ENCODE measurements around the gene MRPS7. TPM values are rescaled to one million over a fixed set of nuclear protein-coding genes. Genes with fewer than 3 reads are reported as not detected.

Gene MRPS7
- total and polyA plus RNA-seq, 4 donors, result 47.9 to 73.5 (median 70.7) TPM

- no peak overlapping the region for H3K27ac ChIP-seq (ENCODE audit: low read depth, low read length)
- no peaks in the 10 kb centered on the region for H3K27me3 ChIP-seq (ENCODE audit: control insufficient read depth, insufficient read depth, low read length)
- no peaks in the 10 kb centered on the region for H3K4me1 ChIP-seq (ENCODE audit: control insufficient read depth, insufficient read depth, low read length)
- no peak for DNase-seq (ENCODE audit: low read depth in 4 of 6, low spot score in 6 of 6)
- H3K4me3 ChIP-seq (ENCODE audit: low read depth, low read length), result no peak overlapping the region
- 93% methylated on average over 14 of the region's 17 CpGs for WGBS (ENCODE audit: insufficient coverage)
- no peaks in the 10 kb centered on the region for H3K36me3 ChIP-seq (ENCODE audit: control insufficient read depth, insufficient read depth, low read length)
- no peaks in the 10 kb centered on the region for H3K9me3 ChIP-seq (ENCODE audit: control insufficient read depth, insufficient read depth, low read length)
Observed at GRCh38 chr17:75301502-75302206, 40.0 kb downstream of the MRPS7 start.

GRCh38 chr17:75307957-75308731 is 46.5 kb downstream of the MRPS7 start:
- no peak for DNase-seq (ENCODE audit: low read depth in 4 of 6, low spot score in 6 of 6)
- H3K4me1 ChIP-seq (ENCODE audit: control insufficient read depth, insufficient read depth, low read length), result no peaks in the 10 kb centered on the region
- H3K36me3 ChIP-seq (ENCODE audit: control insufficient read depth, insufficient read depth, low read length), result no peaks in the 10 kb centered on the region
- no peak overlapping the region for H3K4me3 ChIP-seq (ENCODE audit: low read depth, low read length)
- no peak overlapping the region for H3K27ac ChIP-seq (ENCODE audit: low read depth, low read length)
- H3K27me3 ChIP-seq (ENCODE audit: control insufficient read depth, insufficient read depth, low read length), result no peaks in the 10 kb centered on the region
- 89% methylated on average over 9 of the region's 13 CpGs for WGBS (ENCODE audit: insufficient coverage)
- H3K9me3 ChIP-seq (ENCODE audit: control insufficient read depth, insufficient read depth, low read length), result no peaks in the 10 kb centered on the region

- Histone ChIP-seq H3K27ac (ENCODE audit: low read depth, low read length) (peak overlapping the region; percentile 40), H3K9me3 (ENCODE audit: control insufficient read depth, insufficient read depth, low read length) (no peaks in the 10 kb centered on the region), H3K4me3 (ENCODE audit: low read depth, low read length) (no peak overlapping the region), H3K4me1 (ENCODE audit: control insufficient read depth, insufficient read depth, low read length) (no peaks in the 10 kb centered on the region), H3K36me3 (ENCODE audit: control insufficient read depth, insufficient read depth, low read length) (peaks cover 4% of the 10 kb centered on the region), H3K27me3 (ENCODE audit: control insufficient read depth, insufficient read depth, low read length) (no peaks in the 10 kb centered on the region)
- DNase-seq (ENCODE audit: low read depth in 4 of 6, low spot score in 6 of 6), result no peak
- 67% methylated on average over 11 of the region's 20 CpGs for WGBS (ENCODE audit: insufficient coverage)
Observed at GRCh38 chr17:75308732-75309629, 47.3 kb downstream of the MRPS7 start.

GRCh38 chr17:75313941-75314551 is 52.4 kb downstream of the MRPS7 start:
- 86% methylated on average over 11 of the region's 14 CpGs for WGBS (ENCODE audit: insufficient coverage)
- no peaks in the 10 kb centered on the region for H3K9me3 ChIP-seq (ENCODE audit: control insufficient read depth, insufficient read depth, low read length)
- DNase-seq (ENCODE audit: low read depth in 4 of 6, low spot score in 6 of 6), result no peak
- H3K27me3 ChIP-seq (ENCODE audit: control insufficient read depth, insufficient read depth, low read length), result no peaks in the 10 kb centered on the region
- no peak overlapping the region for H3K27ac ChIP-seq (ENCODE audit: low read depth, low read length)
- H3K36me3 ChIP-seq (ENCODE audit: control insufficient read depth, insufficient read depth, low read length), result peaks cover 33% of the 10 kb centered on the region
- no peaks in the 10 kb centered on the region for H3K4me1 ChIP-seq (ENCODE audit: control insufficient read depth, insufficient read depth, low read length)
- no peak overlapping the region for H3K4me3 ChIP-seq (ENCODE audit: low read depth, low read length)

GRCh38 chr17:75315541-75316243 is 54.0 kb downstream of the MRPS7 start:
- no peaks in the 10 kb centered on the region for H3K27me3 ChIP-seq (ENCODE audit: control insufficient read depth, insufficient read depth, low read length)
- H3K36me3 ChIP-seq (ENCODE audit: control insufficient read depth, insufficient read depth, low read length), result peaks cover 47% of the 10 kb centered on the region
- no peak for DNase-seq (ENCODE audit: low read depth in 4 of 6, low spot score in 6 of 6)
- H3K9me3 ChIP-seq (ENCODE audit: control insufficient read depth, insufficient read depth, low read length), result no peaks in the 10 kb centered on the region
- H3K4me3 ChIP-seq (ENCODE audit: low read depth, low read length), result no peak overlapping the region
- 89% methylated on average over 16 of the region's 19 CpGs for WGBS (ENCODE audit: insufficient coverage)
- no peak overlapping the region for H3K27ac ChIP-seq (ENCODE audit: low read depth, low read length)
- no peaks in the 10 kb centered on the region for H3K4me1 ChIP-seq (ENCODE audit: control insufficient read depth, insufficient read depth, low read length)

Other genes with a start within 250 kb of the MRPS7 start
- 10 to 100 TPM; 13.0 to 35.5 TPM for gene MRPL58, start 249.2 kb upstream of the MRPS7 start, total RNA-seq
- gene MRPL58, start 249.2 kb upstream of the MRPS7 start, polyA plus RNA-seq (ENCODE audit: insufficient read length in 2 of 2), result 10 to 100 TPM; 24.5 to 27.0 TPM
- gene ATP5PD, start 214.9 kb upstream of the MRPS7 start, total RNA-seq, result 100 to 1,000 TPM; 145 to 326 TPM
- 100 to 1,000 TPM; 303 to 304 TPM for gene ATP5PD, start 214.9 kb upstream of the MRPS7 start, polyA plus RNA-seq (ENCODE audit: insufficient read length in 2 of 2)
- 10 to 100 TPM; 31.9 to 45.6 TPM for gene KCTD2, start 214.7 kb upstream of the MRPS7 start, total RNA-seq
- 10 to 100 TPM; 66.8 to 72.3 TPM for gene KCTD2, start 214.7 kb upstream of the MRPS7 start, polyA plus RNA-seq (ENCODE audit: insufficient read length in 2 of 2)
- 1 to 10 TPM; 2.4 to 8.7 TPM for gene SLC16A5, start 173.9 kb upstream of the MRPS7 start, total RNA-seq
- gene SLC16A5, start 173.9 kb upstream of the MRPS7 start, polyA plus RNA-seq (ENCODE audit: insufficient read length in 2 of 2), result 1 to 10 TPM; 3.4 to 7.9 TPM
- gene ARMC7, start 151.9 kb upstream of the MRPS7 start, total RNA-seq, result 1 to 10 TPM; 2.5 to 5.5 TPM
- gene ARMC7, start 151.9 kb upstream of the MRPS7 start, polyA plus RNA-seq (ENCODE audit: insufficient read length in 2 of 2), result 10 to 100 TPM; 12.5 to 14.2 TPM
- gene NT5C, start 130.1 kb upstream of the MRPS7 start, total RNA-seq, result 10 to 100 TPM; 27.2 to 61.0 TPM
- 10 to 100 TPM; 52.4 to 59.4 TPM for gene NT5C, start 130.1 kb upstream of the MRPS7 start, polyA plus RNA-seq (ENCODE audit: insufficient read length in 2 of 2)
- gene JPT1, start 107.4 kb upstream of the MRPS7 start, total RNA-seq, result 100 to 1,000 TPM in 1 of 2 donors, 10 to 100 TPM in 1; 79.8 to 116 TPM
- 100 to 1,000 TPM; 319 to 353 TPM for gene JPT1, start 107.4 kb upstream of the MRPS7 start, polyA plus RNA-seq (ENCODE audit: insufficient read length in 2 of 2)
- 100 to 1,000 TPM; 133 to 360 TPM for gene SUMO2, start 78.9 kb upstream of the MRPS7 start, total RNA-seq
- gene SUMO2, start 78.9 kb upstream of the MRPS7 start, polyA plus RNA-seq (ENCODE audit: insufficient read length in 2 of 2), result 100 to 1,000 TPM; 557 to 562 TPM
- 10 to 100 TPM; 29.8 to 40.3 TPM for gene NUP85, start 56.2 kb upstream of the MRPS7 start, total RNA-seq
- 10 to 100 TPM; 44.9 to 63.0 TPM for gene NUP85, start 56.2 kb upstream of the MRPS7 start, polyA plus RNA-seq (ENCODE audit: insufficient read length in 2 of 2)
- 10 to 100 TPM; 12.1 to 19.8 TPM for gene GGA3, start 273 bp upstream of the MRPS7 start, total RNA-seq
- gene GGA3, start 273 bp upstream of the MRPS7 start, polyA plus RNA-seq (ENCODE audit: insufficient read length in 2 of 2), result 10 to 100 TPM; 53.4 to 57.5 TPM
- gene MIF4GD, start 9.4 kb downstream of the MRPS7 start, total RNA-seq, result 10 to 100 TPM; 11.0 to 21.8 TPM
- 10 to 100 TPM; 30.2 to 31.1 TPM for gene MIF4GD, start 9.4 kb downstream of the MRPS7 start, polyA plus RNA-seq (ENCODE audit: insufficient read length in 2 of 2)
- gene SLC25A19, start 27.6 kb downstream of the MRPS7 start, total RNA-seq, result 1 to 10 TPM; 6.7 to 9.3 TPM
- gene SLC25A19, start 27.6 kb downstream of the MRPS7 start, polyA plus RNA-seq (ENCODE audit: insufficient read length in 2 of 2), result 10 to 100 TPM in 1 of 2 donors, 1 to 10 TPM in 1; 9.0 to 11.7 TPM
- gene GRB2, start 143.8 kb downstream of the MRPS7 start, total RNA-seq, result 10 to 100 TPM; 86.6 to 91.8 TPM
- gene GRB2, start 143.8 kb downstream of the MRPS7 start, polyA plus RNA-seq (ENCODE audit: insufficient read length in 2 of 2), result 100 to 1,000 TPM; 167 to 205 TPM
- gene TMEM94, start 194.8 kb downstream of the MRPS7 start, total RNA-seq, result 10 to 100 TPM; 23.2 to 56.8 TPM
- gene TMEM94, start 194.8 kb downstream of the MRPS7 start, polyA plus RNA-seq (ENCODE audit: insufficient read length in 2 of 2), result 100 to 1,000 TPM; 108 to 120 TPM

Data from spinal cord (tissue), 10 donors.